CD8-positive, alpha-beta memory T cell (primary cell): ENCODE data around the gene SEC31A. TPM values are rescaled to one million over a fixed set of nuclear protein-coding genes. Genes with fewer than 3 reads are reported as not detected.

Source experiments
- CTCF ChIA-PET: fragments of 350-600 bp; sonication (Branson Sonifier 250); formaldehyde crosslinking; loops from one replicate; lab custom pipeline; 2021; ENCODE audit warnings: antibody characterized with exemption; lab: Charles Lee
- POLR2A ChIA-PET: fragments of 350-600 bp; sonication (Branson Sonifier 250); formaldehyde crosslinking; loops from one replicate; lab custom pipeline; 2021; ENCODE audit warnings: antibody characterized with exemption; lab: Charles Lee
- DNase-seq, 5 donors: peaks; one replicate each; pipeline versions ENCODE4 v3.0.0 to v3.0.0-alpha.2; 2020 to 2022; ENCODE audit warnings: mixed read lengths in 1 of 5
- H3K27ac ChIP-seq: one replicate; pipeline ENCODE4 v1.7.0; 2013; ENCODE audit warnings: low read depth, mild to moderate bottlenecking, low read length, moderate library complexity
- H3K27me3 ChIP-seq: 2 replicates; pipeline ENCODE4 v1.7.0; 2013; ENCODE audit warnings: low read length, mild to moderate bottlenecking; ENCODE audit not compliant: insufficient read depth, poor library complexity, severe bottlenecking
- H3K36me3 ChIP-seq: 2 replicates; pipeline ENCODE4 v1.7.0; 2013; ENCODE audit warnings: mild to moderate bottlenecking, low read length, moderate library complexity; ENCODE audit not compliant: insufficient read depth
- H3K4me1 ChIP-seq: 2 replicates; pipeline ENCODE4 v1.7.0; 2013; ENCODE audit warnings: mild to moderate bottlenecking, low read length, moderate library complexity; ENCODE audit not compliant: insufficient read depth
- H3K4me3 ChIP-seq: 2 replicates; pipeline ENCODE4 v1.7.0; 2013; ENCODE audit warnings: mild to moderate bottlenecking, low read length
- H3K9me3 ChIP-seq: 2 replicates; pipeline ENCODE4 v1.7.0; 2013; ENCODE audit warnings: mild to moderate bottlenecking, low read length
- H3K27ac Mint-ChIP-seq, 8 donors: one replicate each; pipeline ENCODE4 v1.8.0; 2020 to 2021; ENCODE audit warnings: mixed read lengths in 8 of 8, mild to moderate bottlenecking in 6 of 8, inconsistent platforms in 3 of 8, moderate library complexity in 3 of 8
- H3K27me3 Mint-ChIP-seq, 2 donors: one replicate each; pipeline ENCODE4 v1.8.0; 2020 to 2021; ENCODE audit warnings: mixed read lengths in 2 of 2, mild to moderate bottlenecking in 1 of 2, moderate library complexity in 1 of 2
- H3K36me3 Mint-ChIP-seq, 3 donors: one replicate each; pipeline ENCODE4 v1.8.0; 2020 to 2021; ENCODE audit warnings: mixed read lengths in 3 of 3, inconsistent platforms in 1 of 3, mild to moderate bottlenecking in 1 of 3
- H3K4me1 Mint-ChIP-seq, 3 donors: one replicate each; pipeline ENCODE4 v1.8.0; 2020 to 2021; ENCODE audit warnings: mixed read lengths in 3 of 3, inconsistent platforms in 1 of 3, mild to moderate bottlenecking in 1 of 3
- H3K4me3 Mint-ChIP-seq, 7 donors: one replicate each; pipeline ENCODE4 v1.8.0; 2020 to 2021; ENCODE audit warnings: mixed read lengths in 7 of 7, mild to moderate bottlenecking in 6 of 7, moderate library complexity in 4 of 7, inconsistent platforms in 2 of 7
- H3K9me3 Mint-ChIP-seq, 5 donors: one replicate each; pipeline ENCODE4 v1.8.0; 2020 to 2022; ENCODE audit warnings: mixed read lengths in 5 of 5, mild to moderate bottlenecking in 3 of 5, moderate library complexity in 2 of 5, inconsistent platforms in 1 of 5
- polyA plus RNA-seq: library from polyadenylated mRNA; unstranded; fragments of 300-500 nt; fragmentation: Illumina TruSeq; gene quantifications from one replicate; pipeline ENCODE4 v1.2.3, GENCODE V29; 2021
- total RNA-seq, 2 experiments: library from RNA; stranded (reverse); gene quantifications; one replicate each; pipeline ENCODE4 v1.2.3, GENCODE V29; 2021

Gene SEC31A
- total and polyA plus RNA-seq, 3 experiments from 2014 or later = 87.3 to 129 (median 100) TPM

GRCh38 chr4:82797405-82798111 lies 93.4 kb downstream of the SEC31A start:
- Mint-ChIP-seq H3K27me3 (peaks cover 14 to 21% of the 10 kb centered on the region in 2 donors), H3K4me1 (peaks cover 19 to 34% (median 22%) of the 10 kb centered on the region in 3 donors), H3K36me3 (peaks cover 0 to 4% (median 0%) of the 10 kb centered on the region in 3 donors), H3K9me3 (no peaks in the 10 kb centered on the region), H3K4me3 (peak overlapping the region; percentile 77 to 94 (median 86)), H3K27ac (peak overlapping the region in 3 of 8 donors; percentile 47 to 59 (median 56))
- Histone ChIP-seq H3K27ac (no peak overlapping the region), H3K36me3 (no peaks in the 10 kb centered on the region), H3K27me3 (no peaks in the 10 kb centered on the region), H3K4me3 (no peak overlapping the region), H3K4me1 (peaks cover 9% of the 10 kb centered on the region), H3K9me3 (no peaks in the 10 kb centered on the region)
- ChIA-PET POLR2A (interaction anchor here (0.5 to 0.6 kb wide), 2 partner anchors 9 to 370 kb away, joined by 3 read pairs; no protein-coding TSS in a partner anchor), CTCF (no interaction called here)
- DNase-seq = peak in 3 of 5 donors; percentile 2 to 47 (median 6)

- Mint-ChIP-seq H3K27me3 (peaks cover 14 to 16% of the 10 kb centered on the region in 2 donors), H3K4me1 (peaks cover 19 to 34% (median 22%) of the 10 kb centered on the region in 3 donors), H3K4me3 (peak overlapping the region; percentile 77 to 94 (median 86)), H3K36me3 (peaks cover 0 to 4% (median 0%) of the 10 kb centered on the region in 3 donors), H3K9me3 (no peaks in the 10 kb centered on the region), H3K27ac (no peak overlapping the region)
- Histone ChIP-seq H3K27me3 (no peaks in the 10 kb centered on the region), H3K4me1 (peaks cover 9% of the 10 kb centered on the region), H3K9me3 (no peaks in the 10 kb centered on the region), H3K27ac (no peak overlapping the region), H3K4me3 (no peak overlapping the region), H3K36me3 (no peaks in the 10 kb centered on the region)
- no peak for DNase-seq
- ChIA-PET CTCF (no interaction called here), POLR2A (no interaction called here)
These were observed 93.9 kb downstream of the SEC31A start for GRCh38 chr4:82797040-82797404.

GRCh38 chr4:82792912-82793649 lies 97.9 kb downstream of the SEC31A start:
- Histone ChIP-seq H3K9me3 (no peaks in the 10 kb centered on the region), H3K36me3 (no peaks in the 10 kb centered on the region), H3K4me1 (no peaks in the 10 kb centered on the region), H3K27me3 (no peaks in the 10 kb centered on the region), H3K27ac (no peak overlapping the region), H3K4me3 (no peak overlapping the region)
- DNase-seq = no peak
- Mint-ChIP-seq H3K4me1 (peaks cover 10 to 21% (median 16%) of the 10 kb centered on the region in 3 donors), H3K36me3 (no peaks in the 10 kb centered on the region), H3K27ac (no peak overlapping the region), H3K9me3 (no peaks in the 10 kb centered on the region), H3K27me3 (peaks cover 0 to 11% of the 10 kb centered on the region in 2 donors), H3K4me3 (no peak overlapping the region)
- CTCF ChIA-PET = no interaction called here
- POLR2A ChIA-PET = no interaction called here

GRCh38 chr4:82791179-82791578 lies 99.8 kb downstream of the SEC31A start:
- peak overlapping the region in 2 of 8 donors; percentile 1 to 7 for H3K27ac Mint-ChIP-seq
- ChIA-PET CTCF (no interaction called here), POLR2A (no interaction called here)
- H3K9me3 Mint-ChIP-seq = no peaks in the 10 kb centered on the region
- H3K4me1 Mint-ChIP-seq = peaks cover 0 to 8% (median 3%) of the 10 kb centered on the region in 3 donors
- Histone ChIP-seq H3K9me3 (no peaks in the 10 kb centered on the region), H3K36me3 (no peaks in the 10 kb centered on the region), H3K4me1 (no peaks in the 10 kb centered on the region), H3K4me3 (no peak overlapping the region), H3K27ac (no peak overlapping the region), H3K27me3 (no peaks in the 10 kb centered on the region)
- H3K27me3 Mint-ChIP-seq = peaks cover 0 to 5% of the 10 kb centered on the region in 2 donors
- H3K36me3 Mint-ChIP-seq = no peaks in the 10 kb centered on the region
- DNase-seq = no peak
- no peak overlapping the region for H3K4me3 Mint-ChIP-seq

- Histone ChIP-seq H3K4me1 (no peaks in the 10 kb centered on the region), H3K36me3 (no peaks in the 10 kb centered on the region), H3K9me3 (no peaks in the 10 kb centered on the region), H3K4me3 (no peak overlapping the region), H3K27ac (no peak overlapping the region), H3K27me3 (no peaks in the 10 kb centered on the region)
- no peak for DNase-seq
- H3K27me3 Mint-ChIP-seq = peaks cover 0 to 5% of the 10 kb centered on the region in 2 donors
- no peaks in the 10 kb centered on the region for H3K9me3 Mint-ChIP-seq
- H3K36me3 Mint-ChIP-seq = no peaks in the 10 kb centered on the region
- H3K4me3 Mint-ChIP-seq = no peak overlapping the region
- ChIA-PET CTCF (no interaction called here), POLR2A (no interaction called here)
- H3K4me1 Mint-ChIP-seq = peaks cover 0 to 7% (median 3%) of the 10 kb centered on the region in 3 donors
- no peak overlapping the region for H3K27ac Mint-ChIP-seq
These were observed 100.8 kb downstream of the SEC31A start for GRCh38 chr4:82790060-82790660.

GRCh38 chr4:82789025-82789776 lies 101.8 kb downstream of the SEC31A start:
- no peak overlapping the region for H3K27ac ChIP-seq
- Mint-ChIP-seq H3K9me3 (no peaks in the 10 kb centered on the region), H3K27me3 (peaks cover 0 to 5% of the 10 kb centered on the region in 2 donors), H3K4me1 (peaks cover 0 to 7% (median 3%) of the 10 kb centered on the region in 3 donors), H3K36me3 (no peaks in the 10 kb centered on the region), H3K27ac (peak overlapping the region in 2 of 8 donors; percentile 51 to 89), H3K4me3 (no peak overlapping the region)
- H3K36me3 ChIP-seq = no peaks in the 10 kb centered on the region
- H3K4me3 ChIP-seq = no peak overlapping the region
- no peaks in the 10 kb centered on the region for H3K9me3 ChIP-seq
- H3K4me1 ChIP-seq = no peaks in the 10 kb centered on the region
- ChIA-PET CTCF (interaction anchor here (0.9 kb wide), 1 partner anchor 21 kb away, joined by 3 read pairs; no protein-coding TSS in a partner anchor), POLR2A (interaction anchor here (0.6 kb wide), 1 partner anchor 9 kb away, joined by 3 read pairs; no protein-coding TSS in a partner anchor)
- no peaks in the 10 kb centered on the region for H3K27me3 ChIP-seq
- no peak for DNase-seq

GRCh38 chr4:82787342-82787741 lies 103.6 kb downstream of the SEC31A start:
- H3K4me1 ChIP-seq = no peaks in the 10 kb centered on the region
- Mint-ChIP-seq H3K4me1 (peaks cover 0 to 3% (median 3%) of the 10 kb centered on the region in 3 donors), H3K9me3 (no peaks in the 10 kb centered on the region), H3K4me3 (no peak overlapping the region), H3K36me3 (no peaks in the 10 kb centered on the region), H3K27ac (no peak overlapping the region), H3K27me3 (peaks cover 0 to 5% of the 10 kb centered on the region in 2 donors)
- no peaks in the 10 kb centered on the region for H3K27me3 ChIP-seq
- ChIA-PET CTCF (no interaction called here), POLR2A (no interaction called here)
- no peak overlapping the region for H3K27ac ChIP-seq
- no peak for DNase-seq
- no peaks in the 10 kb centered on the region for H3K36me3 ChIP-seq
- no peaks in the 10 kb centered on the region for H3K9me3 ChIP-seq
- H3K4me3 ChIP-seq = no peak overlapping the region
